GM23338 (cell line): ENCODE data around the gene DNAJB6. TPM values are rescaled to one million over a fixed set of nuclear protein-coding genes. Genes with fewer than 3 reads are reported as not detected.
A peak's percentile ranks its signal among the peaks of the same experiment; 100 is the strongest.

Experiments used
- ATAC-seq: fragments of 200-7000 bp; cut with Tn5 transposase; 3 replicates; pipeline ENCODE4 v1.9.1; 2020
- DNase-seq: peaks from one replicate; pipeline ENCODE4 v3.0.0-alpha.2; 2015; ENCODE audit warnings: low spot score
- H2AFZ ChIP-seq: fragments of 200-600 bp; sonication (generic); 2 replicates; pipeline ENCODE4 v1.8.0; 2016; ENCODE audit warnings: antibody characterized with exemption, mild to moderate bottlenecking, moderate library complexity
- H3F3A ChIP-seq: fragments of 200-600 bp; sonication (generic); replicated peaks from 2 replicates; pipeline ENCODE4 v1.8.0; 2017; ENCODE audit warnings: antibody characterized with exemption, mixed run types, low read depth
- H3K27ac ChIP-seq: fragments of 200-600 bp; sonication (generic); 2 replicates; pipeline ENCODE4 v1.6.1; 2016; ENCODE audit warnings: low read depth
- H3K27me3 ChIP-seq: fragments of 200-600 bp; sonication (generic); 2 replicates; pipeline ENCODE4 v1.8.0; 2016; ENCODE audit warnings: mild to moderate bottlenecking, mixed run types, moderate library complexity; ENCODE audit not compliant: insufficient read depth
- H3K36me3 ChIP-seq: fragments of 200-600 bp; sonication (generic); 2 replicates; pipeline ENCODE4 v1.8.0; 2016; ENCODE audit warnings: mild to moderate bottlenecking; ENCODE audit not compliant: insufficient read depth
- H3K4me1 ChIP-seq: fragments of 200-600 bp; sonication (generic); 2 replicates; pipeline ENCODE4 v1.8.0; 2016; ENCODE audit warnings: mild to moderate bottlenecking, moderate library complexity; ENCODE audit not compliant: insufficient read depth
- H3K4me2 ChIP-seq: fragments of 200-600 bp; sonication (generic); 2 replicates; pipeline ENCODE4 v1.7.1; 2017; ENCODE audit warnings: mixed run types
- H3K4me3 ChIP-seq: fragments of 200-600 bp; sonication (generic); 2 replicates; pipeline ENCODE4 v1.6.1; 2016; ENCODE audit warnings: mixed run types
- H3K79me2 ChIP-seq: fragments of 200-600 bp; sonication (generic); replicated peaks from 2 replicates; pipeline ENCODE4 v1.8.0; 2017; ENCODE audit warnings: mild to moderate bottlenecking; ENCODE audit not compliant: insufficient read depth
- H3K9me2 ChIP-seq: fragments of 200-600 bp; sonication (generic); 2 replicates; pipeline ENCODE4 v1.8.0; 2017; ENCODE audit not compliant: insufficient read depth
- H4K20me1 ChIP-seq: fragments of 200-600 bp; sonication (generic); replicated peaks from 2 replicates; pipeline ENCODE4 v1.8.0; 2017; ENCODE audit warnings: mild to moderate bottlenecking; ENCODE audit not compliant: insufficient read depth
- H3K27ac Mint-ChIP-seq: 2 replicates; pipeline ENCODE4 v1.8.0; 2020; ENCODE audit warnings: inconsistent platforms, mild to moderate bottlenecking, moderate library complexity, mixed read lengths
- H3K27me3 Mint-ChIP-seq: 3 replicates; pipeline ENCODE4 v1.8.0; 2022; ENCODE audit warnings: low read depth, mild to moderate bottlenecking, moderate library complexity, mixed read lengths, inconsistent platforms; ENCODE audit not compliant: insufficient read depth, poor library complexity
- H3K36me3 Mint-ChIP-seq: 3 replicates; pipeline ENCODE4 v1.8.0; 2021; ENCODE audit warnings: low read depth, mild to moderate bottlenecking, inconsistent platforms, moderate library complexity, mixed read lengths
- H3K4me1 Mint-ChIP-seq: 3 replicates; pipeline ENCODE4 v1.8.0; 2020; ENCODE audit warnings: mild to moderate bottlenecking, inconsistent platforms, mixed read lengths
- H3K4me3 Mint-ChIP-seq: 3 replicates; pipeline ENCODE4 v1.8.0; 2021; ENCODE audit warnings: moderate library complexity, mild to moderate bottlenecking, inconsistent platforms, mixed read lengths
- H3K9me3 Mint-ChIP-seq: 3 replicates; pipeline ENCODE4 v1.8.0; 2020; ENCODE audit warnings: moderate library complexity, mild to moderate bottlenecking, inconsistent platforms, mixed read lengths
- CREB1 ChIP-seq: fragments of 250-450 bp; sonication (Bioruptor Pico); IDR thresholded peaks from 2 replicates; pipeline ENCODE4 v1.5.0; 2020; ENCODE audit warnings: low read depth, mild to moderate bottlenecking, moderate library complexity
- EZH2 ChIP-seq: fragments of 200-600 bp; sonication (generic); IDR thresholded peaks from one replicate; pipeline ENCODE4 v1.8.0; 2017; ENCODE audit warnings: antibody characterized with exemption, mild to moderate bottlenecking, low read depth; ENCODE audit not compliant: unreplicated experiment
- POLR2AphosphoS5 ChIP-seq: IDR thresholded peaks from 2 replicates; pipeline ENCODE4 v1.6.1; 2016; ENCODE audit warnings: antibody characterized with exemption, low read depth
- ZNF114 ChIP-seq: fragments of 250-450 bp; sonication (Bioruptor Pico); IDR thresholded peaks from 2 replicates; pipeline ENCODE4 v1.5.0; 2020; ENCODE audit warnings: mild to moderate bottlenecking, moderate library complexity
- ZNF331 ChIP-seq: fragments of 250-450 bp; sonication (Bioruptor Pico); IDR thresholded peaks from 2 replicates; pipeline ENCODE4 v1.5.0; 2020; ENCODE audit warnings: low read depth, mild to moderate bottlenecking, moderate library complexity
- polyA plus RNA-seq: library from polyadenylated mRNA; unstranded; fragments of >200 nt; fragmentation: Nextera tagmentation; extraction: Ambion mirVana; gene quantifications from 2 replicates; pipeline ENCODE4 v1.2.1, GENCODE V29; 2016
- total RNA-seq: library from RNA; depleted of rRNA; stranded (reverse); fragments of >200 nt; shearing (Covaris generic); gene quantifications from 2 replicates; pipeline ENCODE4 v1.2.3, GENCODE V29; 2014
- TF ChIP-seq, protein P1 (sequence below): fragments of 250-450 bp; sonication (Bioruptor Pico); IDR thresholded peaks from 2 replicates; pipeline ENCODE4 v1.5.0; 2020; ENCODE audit warnings: mild to moderate bottlenecking, moderate library complexity

Gene DNAJB6
- total and polyA plus RNA-seq, 2 experiments from 2014 or later: 308 to 322 TPM

- TF ChIP-seq EZH2 (no peak), POLR2AphosphoS5 (0 out of 2 replicates have a peak, but pooled peaks have one; percentile 6)
- Histone ChIP-seq H3K27me3 (no peaks in the 10 kb centered on the region), H3K79me2 (peaks cover 95% of the 10 kb centered on the region), H3K27ac (peak overlapping the region; percentile 73; the same call in 1 of the 2 replicates), H2AFZ (no peak overlapping the region), H3K4me3 (no peak overlapping the region), H3F3A (peaks cover 56% of the 10 kb centered on the region), H3K4me1 (peaks cover 19% of the 10 kb centered on the region), H4K20me1 (peaks cover 67% of the 10 kb centered on the region), H3K9me2 (no peaks in the 10 kb centered on the region), H3K4me2 (no peak overlapping the region), H3K36me3 (peaks cover 37% of the 10 kb centered on the region)
- H3K27ac Mint-ChIP-seq: no peak overlapping the region; the same call in 1 of the 2 replicates
- peaks cover 71% of the 10 kb centered on the region for H3K36me3 Mint-ChIP-seq
- H3K27me3 Mint-ChIP-seq: peaks cover 6% of the 10 kb centered on the region
- peaks cover 2% of the 10 kb centered on the region; the same call in 1 of the 3 replicates for H3K9me3 Mint-ChIP-seq
- no peak overlapping the region for H3K4me3 Mint-ChIP-seq
- DNase-seq: no peak
- ATAC-seq: no peak
- H3K4me1 Mint-ChIP-seq: peaks cover 40% of the 10 kb centered on the region
Measured at GRCh38 chr7:157391036-157391710, 54.4 kb downstream of the DNAJB6 start.

DNA sequence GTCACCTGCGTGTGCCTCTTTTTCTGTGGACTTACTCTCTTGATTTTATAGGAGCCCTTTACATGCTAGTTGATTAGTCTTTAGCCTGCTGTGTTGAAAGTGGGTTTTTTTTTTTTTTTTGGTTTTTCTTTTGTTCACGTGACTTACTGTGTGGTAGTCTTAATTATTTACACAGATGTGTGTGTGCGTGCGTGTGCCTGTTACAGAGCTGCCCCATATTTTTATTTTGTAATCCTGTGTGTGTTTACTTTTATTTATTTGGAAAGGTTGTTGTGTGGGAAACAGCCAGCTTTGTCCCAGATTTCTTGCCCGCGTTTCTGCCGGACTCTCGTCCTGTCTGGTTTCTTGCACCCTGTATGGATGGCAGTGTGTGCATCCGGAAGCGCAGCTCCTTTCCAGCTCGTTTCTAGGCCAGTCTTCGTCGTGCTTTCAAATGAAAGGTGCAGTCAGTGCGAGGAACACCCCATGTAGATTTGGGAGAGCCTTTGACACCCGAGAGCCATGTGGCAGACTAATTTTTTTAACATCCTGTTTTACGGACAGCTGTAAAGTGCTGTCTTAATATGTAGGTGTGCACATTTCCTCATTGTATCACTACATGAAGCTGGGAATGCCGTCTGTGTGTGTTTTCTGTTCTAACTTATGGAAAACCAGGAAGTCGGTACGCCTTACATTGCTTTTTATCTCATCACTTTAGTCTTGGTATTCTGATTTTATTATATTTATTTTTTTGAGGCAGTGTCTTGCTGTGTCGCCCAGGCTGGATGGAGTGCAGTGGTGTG lies 55.6 kb downstream of the DNAJB6 start:
- peaks cover 33% of the 10 kb centered on the region for H3K36me3 ChIP-seq
- TF ChIP-seq CREB1: no peak
- TF ChIP-seq POLR2AphosphoS5: peak; percentile 22; the same call in 1 of the 2 replicates
- peak overlapping the region; percentile 8 for H3K27ac Mint-ChIP-seq

GRCh38 chr7:157394246-157395191 lies 57.7 kb downstream of the DNAJB6 start:
- peaks cover 25% of the 10 kb centered on the region for H3K4me1 Mint-ChIP-seq
- Histone ChIP-seq H2AFZ (no peak overlapping the region), H3K27ac (peak overlapping the region; percentile 50), H3K9me2 (no peaks in the 10 kb centered on the region), H3K4me2 (no peak overlapping the region), H3K4me3 (no peak overlapping the region), H3K4me1 (peaks cover 5% of the 10 kb centered on the region; the same call in 1 of the 2 replicates), H3F3A (peaks cover 50% of the 10 kb centered on the region), H4K20me1 (peaks cover 60% of the 10 kb centered on the region), H3K36me3 (peaks cover 15% of the 10 kb centered on the region), H3K27me3 (no peaks in the 10 kb centered on the region), H3K79me2 (peaks cover 100% of the 10 kb centered on the region)
- H3K4me3 Mint-ChIP-seq: no peak overlapping the region
- peaks cover 10% of the 10 kb centered on the region for H3K27me3 Mint-ChIP-seq
- ATAC-seq (no peak), DNase-seq (no peak)
- peaks cover 63% of the 10 kb centered on the region for H3K36me3 Mint-ChIP-seq
- H3K27ac Mint-ChIP-seq: peak overlapping the region; percentile 55
- no peaks in the 10 kb centered on the region; the same call in 2 of the 3 replicates for H3K9me3 Mint-ChIP-seq
- TF ChIP-seq, protein P1, sequence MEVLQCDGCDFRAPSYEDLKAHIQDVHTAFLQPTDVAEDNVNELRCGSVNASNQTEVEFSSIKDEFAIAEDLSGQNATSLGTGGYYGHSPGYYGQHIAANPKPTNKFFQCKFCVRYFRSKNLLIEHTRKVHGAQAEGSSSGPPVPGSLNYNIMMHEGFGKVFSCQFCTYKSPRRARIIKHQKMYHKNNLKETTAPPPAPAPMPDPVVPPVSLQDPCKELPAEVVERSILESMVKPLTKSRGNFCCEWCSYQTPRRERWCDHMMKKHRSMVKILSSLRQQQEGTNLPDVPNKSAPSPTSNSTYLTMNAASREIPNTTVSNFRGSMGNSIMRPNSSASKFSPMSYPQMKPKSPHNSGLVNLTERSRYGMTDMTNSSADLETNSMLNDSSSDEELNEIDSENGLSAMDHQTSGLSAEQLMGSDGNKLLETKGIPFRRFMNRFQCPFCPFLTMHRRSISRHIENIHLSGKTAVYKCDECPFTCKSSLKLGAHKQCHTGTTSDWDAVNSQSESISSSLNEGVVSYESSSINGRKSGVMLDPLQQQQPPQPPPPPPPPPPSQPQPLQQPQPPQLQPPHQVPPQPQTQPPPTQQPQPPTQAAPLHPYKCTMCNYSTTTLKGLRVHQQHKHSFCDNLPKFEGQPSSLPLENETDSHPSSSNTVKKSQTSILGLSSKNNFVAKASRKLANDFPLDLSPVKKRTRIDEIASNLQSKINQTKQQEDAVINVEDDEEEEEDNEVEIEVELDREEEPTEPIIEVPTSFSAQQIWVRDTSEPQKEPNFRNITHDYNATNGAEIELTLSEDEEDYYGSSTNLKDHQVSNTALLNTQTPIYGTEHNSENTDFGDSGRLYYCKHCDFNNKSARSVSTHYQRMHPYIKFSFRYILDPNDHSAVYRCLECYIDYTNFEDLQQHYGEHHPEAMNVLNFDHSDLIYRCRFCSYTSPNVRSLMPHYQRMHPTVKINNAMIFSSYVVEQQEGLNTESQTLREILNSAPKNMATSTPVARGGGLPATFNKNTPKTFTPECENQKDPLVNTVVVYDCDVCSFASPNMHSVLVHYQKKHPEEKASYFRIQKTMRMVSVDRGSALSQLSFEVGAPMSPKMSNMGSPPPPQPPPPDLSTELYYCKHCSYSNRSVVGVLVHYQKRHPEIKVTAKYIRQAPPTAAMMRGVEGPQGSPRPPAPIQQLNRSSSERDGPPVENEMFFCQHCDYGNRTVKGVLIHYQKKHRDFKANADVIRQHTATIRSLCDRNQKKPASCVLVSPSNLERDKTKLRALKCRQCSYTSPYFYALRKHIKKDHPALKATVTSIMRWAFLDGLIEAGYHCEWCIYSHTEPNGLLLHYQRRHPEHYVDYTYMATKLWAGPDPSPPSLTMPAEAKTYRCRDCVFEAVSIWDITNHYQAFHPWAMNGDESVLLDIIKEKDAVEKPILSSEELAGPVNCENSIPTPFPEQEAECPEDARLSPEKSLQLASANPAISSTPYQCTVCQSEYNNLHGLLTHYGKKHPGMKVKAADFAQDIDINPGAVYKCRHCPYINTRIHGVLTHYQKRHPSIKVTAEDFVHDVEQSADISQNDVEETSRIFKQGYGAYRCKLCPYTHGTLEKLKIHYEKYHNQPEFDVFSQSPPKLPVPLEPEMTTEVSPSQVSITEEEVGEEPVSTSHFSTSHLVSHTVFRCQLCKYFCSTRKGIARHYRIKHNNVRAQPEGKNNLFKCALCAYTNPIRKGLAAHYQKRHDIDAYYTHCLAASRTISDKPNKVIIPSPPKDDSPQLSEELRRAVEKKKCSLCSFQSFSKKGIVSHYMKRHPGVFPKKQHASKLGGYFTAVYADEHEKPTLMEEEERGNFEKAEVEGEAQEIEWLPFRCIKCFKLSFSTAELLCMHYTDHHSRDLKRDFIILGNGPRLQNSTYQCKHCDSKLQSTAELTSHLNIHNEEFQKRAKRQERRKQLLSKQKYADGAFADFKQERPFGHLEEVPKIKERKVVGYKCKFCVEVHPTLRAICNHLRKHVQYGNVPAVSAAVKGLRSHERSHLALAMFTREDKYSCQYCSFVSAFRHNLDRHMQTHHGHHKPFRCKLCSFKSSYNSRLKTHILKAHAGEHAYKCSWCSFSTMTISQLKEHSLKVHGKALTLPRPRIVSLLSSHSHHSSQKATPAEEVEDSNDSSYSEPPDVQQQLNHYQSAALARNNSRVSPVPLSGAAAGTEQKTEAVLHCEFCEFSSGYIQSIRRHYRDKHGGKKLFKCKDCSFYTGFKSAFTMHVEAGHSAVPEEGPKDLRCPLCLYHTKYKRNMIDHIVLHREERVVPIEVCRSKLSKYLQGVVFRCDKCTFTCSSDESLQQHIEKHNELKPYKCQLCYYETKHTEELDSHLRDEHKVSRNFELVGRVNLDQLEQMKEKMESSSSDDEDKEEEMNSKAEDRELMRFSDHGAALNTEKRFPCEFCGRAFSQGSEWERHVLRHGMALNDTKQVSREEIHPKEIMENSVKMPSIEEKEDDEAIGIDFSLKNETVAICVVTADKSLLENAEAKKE: no peak
- TF ChIP-seq ZNF114: no peak
- TF ChIP-seq ZNF331: no peak
- TF ChIP-seq POLR2AphosphoS5: no peak
- no peak for TF ChIP-seq EZH2

More for the DNA sequence above, 55.6 kb downstream of the DNAJB6 start:
- H3K9me3 Mint-ChIP-seq: 0 out of 3 replicates have a peak, but pooled peaks cover 2% of the 10 kb centered on the region
- no peak for DNase-seq
- peaks cover 13% of the 10 kb centered on the region for H3K4me1 ChIP-seq
- H3K4me3 ChIP-seq: no peak overlapping the region
- peaks cover 63% of the 10 kb centered on the region for H3K36me3 Mint-ChIP-seq
- no peak overlapping the region for H3K4me3 Mint-ChIP-seq
- no peaks in the 10 kb centered on the region for H3K27me3 ChIP-seq
- no peak overlapping the region for H2AFZ ChIP-seq
- H4K20me1 ChIP-seq: peaks cover 69% of the 10 kb centered on the region
- peak overlapping the region; percentile 50 for H3K27ac ChIP-seq
- no peak for ATAC-seq
- H3K27me3 Mint-ChIP-seq: peaks cover 9% of the 10 kb centered on the region
- peaks cover 100% of the 10 kb centered on the region for H3K79me2 ChIP-seq
- no peaks in the 10 kb centered on the region for H3K9me2 ChIP-seq
- H3F3A ChIP-seq: peaks cover 62% of the 10 kb centered on the region
- no peak overlapping the region for H3K4me2 ChIP-seq
- peaks cover 32% of the 10 kb centered on the region for H3K4me1 Mint-ChIP-seq
